ENCODE measurements around the gene LIN28A. TPM values are rescaled to one million over a fixed set of nuclear protein-coding genes. Genes with fewer than 3 reads are reported as not detected.

Gene LIN28A, protein sequence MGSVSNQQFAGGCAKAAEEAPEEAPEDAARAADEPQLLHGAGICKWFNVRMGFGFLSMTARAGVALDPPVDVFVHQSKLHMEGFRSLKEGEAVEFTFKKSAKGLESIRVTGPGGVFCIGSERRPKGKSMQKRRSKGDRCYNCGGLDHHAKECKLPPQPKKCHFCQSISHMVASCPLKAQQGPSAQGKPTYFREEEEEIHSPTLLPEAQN
- not detected for total RNA-seq

DNA sequence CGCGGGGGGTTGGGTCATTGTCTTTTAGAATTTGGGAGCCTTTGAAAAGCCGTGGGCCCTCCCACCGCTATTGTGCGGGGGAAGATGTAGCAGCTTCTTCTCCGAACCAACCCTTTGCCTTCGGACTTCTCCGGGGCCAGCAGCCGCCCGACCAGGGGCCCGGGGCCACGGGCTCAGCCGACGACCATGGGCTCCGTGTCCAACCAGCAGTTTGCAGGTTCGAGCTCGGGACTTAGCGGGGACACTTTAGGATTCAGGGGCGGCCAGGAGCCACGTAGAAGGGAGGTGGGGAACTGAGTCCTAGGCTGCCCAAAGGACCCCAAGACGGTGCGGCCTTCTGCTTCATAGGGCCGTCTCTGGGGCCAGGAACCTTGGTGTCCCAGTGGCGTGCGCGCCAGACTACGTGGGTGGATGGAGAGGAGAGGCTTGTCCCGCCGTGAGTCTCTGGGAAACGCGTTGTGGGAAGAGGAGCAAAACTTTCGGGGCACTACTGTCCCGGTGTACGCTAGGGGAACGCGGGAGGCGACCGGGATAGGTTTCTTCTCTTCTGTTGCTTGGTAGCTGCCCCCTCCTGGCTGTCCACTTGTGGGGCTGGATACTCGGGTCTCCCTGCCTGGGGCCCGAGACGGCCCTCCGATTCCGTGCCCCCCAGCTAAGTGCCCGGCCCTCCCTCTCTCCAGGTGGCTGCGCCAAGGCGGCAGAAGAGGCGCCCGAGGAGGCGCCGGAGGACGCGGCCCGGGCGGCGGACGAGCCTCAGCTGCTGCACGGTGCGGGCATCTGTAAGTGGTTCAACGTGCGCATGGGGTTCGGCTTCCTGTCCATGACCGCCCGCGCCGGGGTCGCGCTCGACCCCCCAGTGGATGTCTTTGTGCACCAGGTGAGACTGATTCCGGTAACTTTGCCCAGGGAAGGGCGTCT is at the start of gene LIN28A:
Gene LIN28A (plus strand): TSS at position 112 of the 918 bp plus-strand sequence. CDS start 75 bp downstream, at position 187.
- Histone ChIP-seq H3K36me3 (no peaks in the 10 kb centered on the region), H3K9me3 (peaks cover 0 to 4% (median 0%) of the 10 kb centered on the region in 3 donors), H3K4me3 (no peak within 1 kb of the TSS), H3K27me3 (peaks cover 73% of the 10 kb centered on the region), H3K4me1 (no peaks in the 10 kb centered on the region), H3K27ac (no peak within 1 kb of the TSS)
- no peak for ATAC-seq
- no peak for TF ChIP-seq EP300 (IDR thresholded peaks at IDR 0.05)
- TF ChIP-seq POLR2A (IDR thresholded peaks at IDR 0.05) = no peak
- TF ChIP-seq, protein P1, sequence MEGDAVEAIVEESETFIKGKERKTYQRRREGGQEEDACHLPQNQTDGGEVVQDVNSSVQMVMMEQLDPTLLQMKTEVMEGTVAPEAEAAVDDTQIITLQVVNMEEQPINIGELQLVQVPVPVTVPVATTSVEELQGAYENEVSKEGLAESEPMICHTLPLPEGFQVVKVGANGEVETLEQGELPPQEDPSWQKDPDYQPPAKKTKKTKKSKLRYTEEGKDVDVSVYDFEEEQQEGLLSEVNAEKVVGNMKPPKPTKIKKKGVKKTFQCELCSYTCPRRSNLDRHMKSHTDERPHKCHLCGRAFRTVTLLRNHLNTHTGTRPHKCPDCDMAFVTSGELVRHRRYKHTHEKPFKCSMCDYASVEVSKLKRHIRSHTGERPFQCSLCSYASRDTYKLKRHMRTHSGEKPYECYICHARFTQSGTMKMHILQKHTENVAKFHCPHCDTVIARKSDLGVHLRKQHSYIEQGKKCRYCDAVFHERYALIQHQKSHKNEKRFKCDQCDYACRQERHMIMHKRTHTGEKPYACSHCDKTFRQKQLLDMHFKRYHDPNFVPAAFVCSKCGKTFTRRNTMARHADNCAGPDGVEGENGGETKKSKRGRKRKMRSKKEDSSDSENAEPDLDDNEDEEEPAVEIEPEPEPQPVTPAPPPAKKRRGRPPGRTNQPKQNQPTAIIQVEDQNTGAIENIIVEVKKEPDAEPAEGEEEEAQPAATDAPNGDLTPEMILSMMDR (IDR thresholded peaks at IDR 0.05) = no peak
- no peak for TF ChIP-seq POLR2AphosphoS5 (IDR thresholded peaks at IDR 0.05)
- WGBS, 2 donors (ENCODE audit: low coverage in 1 of 2) = 4 to 5% methylated on average over 4 of the region's 70 CpGs

DNA sequence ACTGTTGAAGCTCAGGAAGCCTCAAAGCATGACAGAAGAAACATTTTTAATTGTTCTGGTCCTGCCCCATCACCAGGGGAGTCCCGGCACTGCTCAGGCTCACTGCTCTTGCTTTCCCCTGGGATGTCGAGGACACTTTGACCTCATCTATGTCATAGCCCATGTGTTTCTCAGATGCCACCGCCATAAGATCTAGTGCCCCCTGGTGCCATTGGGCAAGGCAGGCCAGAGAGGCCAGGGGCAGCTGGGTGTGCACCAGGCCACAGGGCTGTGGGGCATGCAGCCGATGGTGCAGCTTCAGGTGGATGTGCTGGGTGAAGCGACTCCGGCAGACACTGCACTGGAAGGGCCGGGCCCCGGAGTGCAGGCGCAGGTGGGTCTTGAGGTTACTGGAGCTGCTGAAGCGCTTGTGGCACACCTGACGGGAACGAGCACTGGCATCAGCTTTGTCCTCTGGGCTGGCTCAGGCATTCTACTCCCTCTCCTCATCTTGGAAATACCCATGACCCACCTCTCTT is 49.0 kb upstream of the LIN28A start:
- 85% methylated on average over 4 of the region's 12 CpGs; no CpG with 5 or more reads in 1 of the 2 donors for WGBS, 2 donors (ENCODE audit: low coverage in 1 of 2)
- H3K9me3 ChIP-seq = no peaks in the 10 kb centered on the region
- H3K4me1 ChIP-seq = peaks cover 0 to 16% (median 9%) of the 10 kb centered on the region in 3 donors
- H3K27ac ChIP-seq = no peak overlapping the region
- no peak for ATAC-seq
- no peak for TF ChIP-seq POLR2A (IDR thresholded peaks at IDR 0.05)
- H3K27me3 ChIP-seq = peaks cover 89% of the 10 kb centered on the region
- no peak overlapping the region for H3K4me3 ChIP-seq
- no peaks in the 10 kb centered on the region for H3K36me3 ChIP-seq

DNA sequence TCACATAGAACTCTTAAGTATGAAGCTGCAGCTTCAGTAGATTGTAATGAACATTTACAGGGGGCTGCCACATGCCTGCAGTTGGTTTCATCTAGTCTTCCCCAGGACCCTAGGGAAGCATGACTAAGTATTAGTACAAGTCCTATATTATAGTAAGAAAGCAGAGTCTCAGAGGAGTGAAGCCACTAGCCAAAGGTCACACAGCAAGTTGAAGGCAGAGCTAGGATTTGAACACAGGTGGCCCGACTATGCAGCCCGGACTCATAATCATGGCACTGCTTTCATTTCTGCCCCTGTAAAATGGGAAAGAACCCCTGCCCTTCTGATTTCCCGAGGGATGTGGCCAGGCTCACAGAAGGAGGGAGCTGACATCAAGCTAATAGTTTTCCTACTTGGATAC is 48.3 kb upstream of the LIN28A start:
- Histone ChIP-seq H3K27ac (no peak overlapping the region), H3K27me3 (peaks cover 89% of the 10 kb centered on the region), H3K4me1 (peaks cover 0 to 16% (median 9%) of the 10 kb centered on the region in 3 donors), H3K36me3 (no peaks in the 10 kb centered on the region), H3K9me3 (no peaks in the 10 kb centered on the region), H3K4me3 (no peak overlapping the region)
- no peak for ATAC-seq
- WGBS, 2 donors (ENCODE audit: low coverage in 1 of 2) = 83 to 93% methylated on average over 3 of the region's 3 CpGs
- TF ChIP-seq EP300 (IDR thresholded peaks at IDR 0.05) (no peak), POLR2AphosphoS5 (IDR thresholded peaks at IDR 0.05) (no peak), POLR2A (IDR thresholded peaks at IDR 0.05) (no peak)
- TF ChIP-seq, protein P1 (IDR thresholded peaks at IDR 0.05) = no peak

DNA sequence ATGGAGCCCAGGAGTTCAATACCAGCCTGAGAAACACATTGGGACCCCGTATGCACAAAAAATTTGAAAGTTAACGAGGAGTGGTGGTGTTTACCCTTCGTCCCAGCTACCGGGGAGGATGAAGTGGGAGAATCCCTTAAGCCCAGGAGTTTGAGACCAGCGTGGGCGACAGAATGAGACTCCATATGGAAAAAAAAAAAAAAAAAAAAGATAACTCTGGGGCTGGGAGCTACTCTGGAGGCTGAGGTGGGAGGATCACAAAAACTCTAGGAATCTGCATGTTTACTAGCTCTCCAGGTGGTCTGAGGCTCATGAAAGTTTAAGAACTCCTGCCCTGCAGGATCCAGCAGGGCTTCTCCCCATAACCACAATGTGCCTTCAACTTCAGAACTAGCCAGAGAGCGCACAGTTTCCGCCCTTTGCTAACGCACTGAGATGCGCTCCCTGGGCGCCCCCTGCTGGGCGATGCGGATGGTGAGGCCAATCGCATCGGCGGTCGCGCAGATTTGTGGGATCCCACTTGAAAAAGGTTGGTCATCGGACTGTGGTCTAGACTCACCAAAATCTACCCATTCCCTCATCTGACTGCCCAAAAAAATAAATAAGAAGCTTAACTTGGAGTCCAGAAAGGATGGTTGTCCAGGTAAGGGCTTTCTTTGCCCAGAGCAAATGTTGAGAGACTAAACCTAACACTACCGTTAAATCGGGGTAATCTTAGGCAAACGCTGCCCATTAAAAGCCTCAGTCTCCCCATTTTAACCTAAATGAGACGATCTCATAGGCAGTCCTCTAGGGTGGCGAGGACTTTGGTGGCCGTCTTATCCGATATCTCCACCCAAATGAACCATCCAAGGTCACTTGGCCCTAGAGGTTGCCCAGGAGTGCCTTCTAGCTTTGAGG is 46.8 kb upstream of the LIN28A start:
- Histone ChIP-seq H3K27ac (no peak overlapping the region), H3K4me3 (no peak overlapping the region), H3K36me3 (no peaks in the 10 kb centered on the region), H3K27me3 (peaks cover 89% of the 10 kb centered on the region), H3K4me1 (peaks cover 0 to 16% (median 9%) of the 10 kb centered on the region in 3 donors), H3K9me3 (no peaks in the 10 kb centered on the region)
- 62 to 64% methylated on average over 6 to 13 of the region's 26 CpGs for WGBS, 2 donors (ENCODE audit: low coverage in 1 of 2)
- peak; percentile 42 for ATAC-seq
- TF ChIP-seq, protein P1 (IDR thresholded peaks at IDR 0.05) = peak in 3 of 4 experiments; percentile 75 to 79 (median 79)
- TF ChIP-seq POLR2AphosphoS5 (IDR thresholded peaks at IDR 0.05) = no peak

DNA sequence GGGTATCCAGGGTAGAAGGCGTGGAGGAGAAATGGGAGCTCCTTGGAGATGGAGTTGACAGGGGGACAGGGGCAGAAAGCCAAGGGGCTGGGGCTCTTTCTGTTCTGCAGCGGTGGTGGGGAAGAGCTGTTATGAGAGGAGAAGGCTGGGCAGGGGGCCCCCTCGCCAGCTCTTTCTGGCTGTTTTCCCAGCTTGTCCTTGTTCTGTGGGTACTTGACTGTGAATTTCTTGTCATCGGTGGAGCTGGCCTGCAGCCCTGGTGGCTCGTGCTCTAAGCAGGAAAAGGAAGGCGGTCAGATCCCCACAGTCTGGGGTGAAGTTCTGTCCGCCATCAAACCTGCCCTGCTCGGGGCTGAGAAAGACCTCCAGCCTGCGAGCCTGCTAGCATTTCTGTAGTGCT is 45.7 kb upstream of the LIN28A start:
- H3K36me3 ChIP-seq = no peaks in the 10 kb centered on the region
- ATAC-seq = no peak
- H3K4me3 ChIP-seq = no peak overlapping the region
- no peaks in the 10 kb centered on the region for H3K9me3 ChIP-seq
- no peak overlapping the region for H3K27ac ChIP-seq
- H3K27me3 ChIP-seq = peaks cover 89% of the 10 kb centered on the region
- WGBS, 2 donors (ENCODE audit: low coverage in 1 of 2) = 56 to 100% methylated on average over 1 to 3 of the region's 9 CpGs
- H3K4me1 ChIP-seq = peaks cover 0 to 13% (median 8%) of the 10 kb centered on the region in 3 donors
- TF ChIP-seq, protein P1 (IDR thresholded peaks at IDR 0.05) = no peak
- TF ChIP-seq EP300 (IDR thresholded peaks at IDR 0.05) = no peak
- TF ChIP-seq POLR2AphosphoS5 (IDR thresholded peaks at IDR 0.05) = no peak
- TF ChIP-seq POLR2A (IDR thresholded peaks at IDR 0.05) = no peak

All from gastroesophageal sphincter (tissue), 4 donors.